ENCODE data around the gene FALEC. TPM values are rescaled to one million over a fixed set of nuclear protein-coding genes. Genes with fewer than 3 reads are reported as not detected.
A peak's percentile ranks its signal among the peaks of the same experiment; 100 is the strongest.

The FALEC gene
- total and polyA plus RNA-seq, 12 donors = 0.40 to 0.61 (median 0.50) TPM; not detected in 9

- TF ChIP-seq, protein P1, sequence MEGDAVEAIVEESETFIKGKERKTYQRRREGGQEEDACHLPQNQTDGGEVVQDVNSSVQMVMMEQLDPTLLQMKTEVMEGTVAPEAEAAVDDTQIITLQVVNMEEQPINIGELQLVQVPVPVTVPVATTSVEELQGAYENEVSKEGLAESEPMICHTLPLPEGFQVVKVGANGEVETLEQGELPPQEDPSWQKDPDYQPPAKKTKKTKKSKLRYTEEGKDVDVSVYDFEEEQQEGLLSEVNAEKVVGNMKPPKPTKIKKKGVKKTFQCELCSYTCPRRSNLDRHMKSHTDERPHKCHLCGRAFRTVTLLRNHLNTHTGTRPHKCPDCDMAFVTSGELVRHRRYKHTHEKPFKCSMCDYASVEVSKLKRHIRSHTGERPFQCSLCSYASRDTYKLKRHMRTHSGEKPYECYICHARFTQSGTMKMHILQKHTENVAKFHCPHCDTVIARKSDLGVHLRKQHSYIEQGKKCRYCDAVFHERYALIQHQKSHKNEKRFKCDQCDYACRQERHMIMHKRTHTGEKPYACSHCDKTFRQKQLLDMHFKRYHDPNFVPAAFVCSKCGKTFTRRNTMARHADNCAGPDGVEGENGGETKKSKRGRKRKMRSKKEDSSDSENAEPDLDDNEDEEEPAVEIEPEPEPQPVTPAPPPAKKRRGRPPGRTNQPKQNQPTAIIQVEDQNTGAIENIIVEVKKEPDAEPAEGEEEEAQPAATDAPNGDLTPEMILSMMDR (IDR thresholded peaks at IDR 0.05) = no peak
- no peak for TF ChIP-seq POLR2A (IDR thresholded peaks at IDR 0.05)
- H3K9me3 ChIP-seq (replicated peaks in 1 of 3) = no peaks in the 10 kb centered on the region
- H3K27ac ChIP-seq = no peak overlapping the region
- peaks cover 7 to 14% of the 10 kb centered on the region in 2 donors for H3K4me1 ChIP-seq (replicated peaks in 1 of 2)
- no peaks in the 10 kb centered on the region for H3K27me3 ChIP-seq
- 14 to 24% (median 18%) methylated on average over 2 of the region's 2 CpGs for WGBS, 4 donors
- intact Hi-C loops (cut with DNase I) = no loop called here
- DNase-seq = peak in 1 of 7 donors; percentile 27
- no peak overlapping the region for H3K4me3 ChIP-seq
- H3K36me3 ChIP-seq (replicated peaks in 1 of 2) = peaks cover 0 to 10% of the 10 kb centered on the region in 2 donors
Measured at GRCh38 chr1:150484861-150485260, 30.7 kb upstream of the FALEC start.

DNA sequence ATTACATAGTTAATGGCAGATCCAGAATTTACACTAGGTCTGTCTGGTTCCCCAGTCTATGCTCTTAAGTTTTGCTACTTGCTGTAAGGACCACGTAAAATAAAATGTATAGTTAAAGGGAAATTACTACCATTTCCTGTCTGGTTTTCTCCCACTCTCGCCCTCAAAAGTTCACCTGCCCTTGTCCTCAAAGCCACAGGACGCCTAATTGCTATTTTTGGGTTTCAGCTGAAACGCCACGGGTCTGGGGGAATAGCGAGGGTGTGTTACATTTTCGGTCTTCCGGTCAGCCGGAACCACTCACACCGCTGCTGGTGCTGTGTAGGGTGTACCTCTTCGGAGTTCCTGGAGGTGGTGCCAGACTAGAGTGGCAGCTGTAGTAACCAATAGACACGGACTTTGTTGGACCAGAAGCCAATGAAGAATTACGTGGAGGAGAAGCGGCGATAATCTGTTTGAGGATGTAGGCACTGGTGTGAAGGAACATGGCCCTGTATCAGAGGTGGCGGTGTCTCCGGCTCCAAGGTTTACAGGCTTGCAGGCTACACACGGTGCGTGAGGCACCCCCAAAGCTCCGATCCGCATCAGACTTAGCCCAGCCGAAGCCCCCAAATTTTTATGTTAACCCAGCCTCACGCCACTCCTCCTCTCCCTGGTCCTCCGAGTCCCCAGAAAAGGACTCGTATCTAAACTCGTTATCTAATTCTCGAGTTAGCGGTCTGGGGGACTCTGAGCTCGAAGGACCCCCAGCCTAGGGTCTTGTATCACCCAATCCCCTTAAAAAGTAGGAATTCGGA is 28.4 kb upstream of the FALEC start, which contains the start of gene TARS2:
Gene TARS2 (plus strand): TSS at position 454 of the 797 bp plus-strand sequence. CDS start 32 bp downstream, at position 486.
- Histone ChIP-seq H3K27ac (peak within 1 kb of the TSS in 4 of 5 donors; percentile 47 to 80 (median 52)), H3K4me3 (peak within 1 kb of the TSS; percentile 53 to 84 (median 59)), H3K9me3 (replicated peaks in 1 of 3) (no peaks in the 10 kb centered on the region), H3K27me3 (no peaks in the 10 kb centered on the region), H3K36me3 (replicated peaks in 1 of 2) (peaks cover 0 to 29% of the 10 kb centered on the region in 2 donors), H3K4me1 (replicated peaks in 1 of 2) (peaks cover 7 to 14% of the 10 kb centered on the region in 2 donors)
- DNase-seq = peak; percentile 96 to 99 (median 98)
- TF ChIP-seq, protein P1 (IDR thresholded peaks at IDR 0.05) = peak; percentile 39 to 78 (median 52)
- peak in 1 of 2 donors; percentile 60 for TF ChIP-seq POLR2A (IDR thresholded peaks at IDR 0.05)
- 0% methylated on average over 25 to 30 of the region's 30 CpGs for WGBS, 4 donors
- intact Hi-C loops (cut with DNase I) = no loop called here

GRCh38 chr1:150487763-150488115 is 27.8 kb upstream of the FALEC start:
- intact Hi-C loops (cut with DNase I) = no loop called here

DNA sequence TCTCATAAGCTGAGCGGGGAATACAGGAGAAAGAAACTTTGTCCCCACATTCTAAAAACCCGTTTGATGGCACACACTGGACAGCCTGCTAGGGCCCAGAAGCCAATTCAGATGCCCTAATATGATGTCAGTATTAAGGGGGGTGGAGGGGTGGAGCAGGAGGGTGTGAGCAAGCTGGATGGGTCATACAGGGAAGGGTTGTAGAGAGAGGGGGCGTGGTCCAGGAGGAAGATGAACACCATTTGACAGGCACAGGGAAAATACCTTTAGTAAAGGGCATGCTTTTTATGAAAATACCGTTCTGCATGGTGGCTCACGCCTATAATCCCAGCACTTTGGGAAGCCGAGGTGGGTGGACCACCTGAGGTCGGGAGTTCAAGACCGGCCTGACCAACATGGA is 22.4 kb upstream of the FALEC start:
- H3K4me1 ChIP-seq (replicated peaks in 1 of 2) = peaks cover under 1 to 4% of the 10 kb centered on the region in 2 donors
- no peak overlapping the region for H3K4me3 ChIP-seq
- intact Hi-C loops (cut with DNase I) = no loop called here
- H3K27ac ChIP-seq = no peak overlapping the region
- 92 to 96% (median 95%) methylated on average over 8 of the region's 8 CpGs for WGBS, 4 donors
- H3K9me3 ChIP-seq (replicated peaks in 1 of 3) = no peaks in the 10 kb centered on the region
- H3K27me3 ChIP-seq = no peaks in the 10 kb centered on the region
- DNase-seq = no peak
- TF ChIP-seq, protein P1 (IDR thresholded peaks at IDR 0.05) = no peak
- TF ChIP-seq POLR2A (IDR thresholded peaks at IDR 0.05) = no peak
- H3K36me3 ChIP-seq (replicated peaks in 1 of 2) = peaks cover 0 to 61% of the 10 kb centered on the region in 2 donors

More at GRCh38 chr1:150487763-150488115, 27.8 kb upstream of the FALEC start:
- H3K4me1 ChIP-seq (replicated peaks in 1 of 2) = peaks cover 7 to 14% of the 10 kb centered on the region in 2 donors
- WGBS, 4 donors = 2 to 6% (median 5%) methylated on average over 6 to 7 of the region's 7 CpGs
- H3K4me3 ChIP-seq = peak overlapping the region; percentile 53 to 84 (median 59)
- peak overlapping the region in 2 of 5 donors; percentile 47 to 80 for H3K27ac ChIP-seq
- DNase-seq = no peak
- TF ChIP-seq POLR2A (IDR thresholded peaks at IDR 0.05) = no peak
- TF ChIP-seq, protein P1 (IDR thresholded peaks at IDR 0.05) = no peak
- no peaks in the 10 kb centered on the region for H3K9me3 ChIP-seq (replicated peaks in 1 of 3)
- H3K36me3 ChIP-seq (replicated peaks in 1 of 2) = peaks cover 0 to 34% of the 10 kb centered on the region in 2 donors
- H3K27me3 ChIP-seq = no peaks in the 10 kb centered on the region

Data from adrenal gland (tissue), 12 donors.